Left renal pelvis (tissue), 4 donors: Measurements from ENCODE around the gene ELOVL6. TPM values are rescaled to one million over a fixed set of nuclear protein-coding genes. Genes with fewer than 3 reads are reported as not detected.
"Not testable (repeated sequence)": the region's sequence is repeated elsewhere in the genome, so short reads cannot be mapped to it uniquely, and the experiment has no call there.

Experiments
- DNase-seq, 4 donors: peaks; one replicate each; pipeline ENCODE4 v3.0.0-alpha.2; 2013; ENCODE audit warnings: low read depth in 4 of 4, low spot score in 3 of 4
- polyA plus RNA-seq, 4 donors: library from polyadenylated mRNA; unstranded; fragments of 120-200 nt; gene quantifications; one replicate each; pipeline ENCODE4 v1.2.1, GENCODE V29; 2013; ENCODE audit not compliant: insufficient read length in 4 of 4

ELOVL6 gene
- polyA plus RNA-seq, 4 donors = 29.2 to 39.9 (median 32.5) TPM

DNA sequence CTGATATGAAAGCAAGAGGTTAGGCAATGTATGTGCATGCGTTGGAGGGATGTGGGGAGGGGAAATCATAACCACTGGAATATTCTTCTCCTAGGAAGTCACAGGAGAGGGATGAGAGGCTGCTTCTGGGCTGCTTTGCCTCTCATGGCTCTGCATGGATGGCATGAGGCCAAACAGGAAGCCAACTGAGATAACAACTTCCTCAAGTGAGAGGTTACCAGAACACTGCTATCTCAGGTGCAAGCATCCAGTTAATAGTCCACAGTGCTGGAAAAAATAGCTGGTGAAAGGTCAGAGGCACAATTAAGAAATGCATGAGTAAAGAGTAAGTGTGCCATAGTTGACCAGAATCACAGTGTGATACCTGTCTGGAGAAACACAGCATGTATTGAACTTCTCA lies 113.3 kb downstream of the ELOVL6 start:
- DNase-seq = no peak

DNA sequence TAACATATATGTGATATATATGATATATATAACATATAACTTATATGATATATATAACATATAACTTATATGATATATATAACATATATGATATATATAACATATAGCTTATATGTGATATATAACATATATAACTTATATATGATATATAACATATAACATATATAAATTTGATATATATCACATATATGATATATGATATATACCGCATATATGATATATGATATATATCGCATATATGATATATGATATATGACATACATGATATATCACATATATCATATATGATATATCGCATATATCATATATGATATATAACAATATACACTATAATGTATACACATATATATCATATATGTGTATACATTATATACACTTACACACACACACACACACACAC lies 114.3 kb downstream of the ELOVL6 start:
- DNase-seq = no peak

- DNase-seq = not testable (repeated sequence)
Observed at GRCh38 chr4:110078148-110078547, 120.3 kb downstream of the ELOVL6 start.

DNA sequence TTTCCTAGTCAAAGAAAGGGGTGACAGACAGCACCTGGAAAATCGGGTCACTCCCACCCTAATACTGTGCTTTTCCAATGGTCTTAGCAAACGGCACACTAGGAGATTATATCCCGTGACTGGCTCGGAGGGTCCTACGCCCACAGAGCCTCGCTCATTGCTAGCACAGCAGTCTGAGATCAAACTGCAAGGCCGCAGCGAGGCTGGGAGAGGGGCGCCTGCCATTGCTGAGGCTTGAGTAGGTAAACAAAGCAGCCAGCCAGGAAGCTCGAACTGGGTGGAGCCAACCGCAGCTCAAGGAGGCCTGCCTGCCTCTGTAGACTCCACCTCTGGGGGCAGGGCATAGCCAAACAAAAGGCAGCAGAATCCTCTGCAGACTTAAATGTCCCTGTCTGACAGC lies 121.6 kb downstream of the ELOVL6 start:
- not testable (repeated sequence) for DNase-seq

DNA sequence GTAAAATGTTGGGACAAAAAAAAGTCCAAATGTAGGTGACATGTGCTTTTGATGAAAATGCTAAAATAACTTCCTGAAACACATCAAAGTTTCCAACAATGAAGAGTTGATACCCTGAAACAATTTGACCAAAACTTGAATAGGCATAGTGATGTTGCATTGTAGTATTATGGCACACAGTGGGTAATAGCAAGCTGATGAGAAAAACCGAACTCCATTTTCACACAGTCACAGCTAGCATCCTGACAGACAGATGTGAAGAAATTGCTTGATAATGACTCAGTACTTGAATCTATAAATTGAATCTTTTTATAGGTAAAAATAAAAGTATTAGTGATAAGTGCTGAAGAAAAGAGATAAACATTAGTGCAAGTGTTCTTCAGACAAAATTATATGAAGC lies 122.5 kb downstream of the ELOVL6 start:
- DNase-seq = no peak

DNA sequence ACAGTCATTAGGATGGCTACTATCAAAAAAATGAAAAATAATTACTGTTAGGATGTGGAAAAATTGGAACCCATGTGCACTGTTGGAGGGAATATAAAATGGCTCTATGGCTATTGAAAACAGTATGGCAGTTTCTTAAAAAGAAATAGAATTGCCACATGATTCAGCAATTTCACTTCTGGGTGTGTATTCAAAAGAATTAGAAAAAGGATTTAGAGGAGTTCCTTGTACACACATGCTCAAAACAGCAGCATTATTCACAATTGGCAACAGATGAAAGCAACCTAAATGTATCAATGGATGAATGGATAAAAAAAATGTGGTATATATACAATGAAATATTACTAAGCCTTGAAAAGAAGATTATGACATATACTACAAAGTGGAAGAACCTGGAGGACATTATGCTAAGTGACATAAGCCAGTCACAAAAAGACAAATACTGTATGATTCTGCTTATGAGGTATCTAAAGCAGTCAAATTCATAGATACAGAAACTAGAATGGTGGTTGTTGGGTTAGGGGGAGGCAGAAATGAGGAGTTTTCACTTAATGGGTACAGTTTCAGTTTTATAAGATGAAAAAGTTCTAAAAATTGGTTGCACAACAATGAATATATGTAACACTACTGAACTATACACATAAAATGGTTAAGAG lies 123.2 kb downstream of the ELOVL6 start:
- no peak for DNase-seq

GRCh38 chr4:110074570-110074969 lies 123.8 kb downstream of the ELOVL6 start:
- DNase-seq = no peak

DNA sequence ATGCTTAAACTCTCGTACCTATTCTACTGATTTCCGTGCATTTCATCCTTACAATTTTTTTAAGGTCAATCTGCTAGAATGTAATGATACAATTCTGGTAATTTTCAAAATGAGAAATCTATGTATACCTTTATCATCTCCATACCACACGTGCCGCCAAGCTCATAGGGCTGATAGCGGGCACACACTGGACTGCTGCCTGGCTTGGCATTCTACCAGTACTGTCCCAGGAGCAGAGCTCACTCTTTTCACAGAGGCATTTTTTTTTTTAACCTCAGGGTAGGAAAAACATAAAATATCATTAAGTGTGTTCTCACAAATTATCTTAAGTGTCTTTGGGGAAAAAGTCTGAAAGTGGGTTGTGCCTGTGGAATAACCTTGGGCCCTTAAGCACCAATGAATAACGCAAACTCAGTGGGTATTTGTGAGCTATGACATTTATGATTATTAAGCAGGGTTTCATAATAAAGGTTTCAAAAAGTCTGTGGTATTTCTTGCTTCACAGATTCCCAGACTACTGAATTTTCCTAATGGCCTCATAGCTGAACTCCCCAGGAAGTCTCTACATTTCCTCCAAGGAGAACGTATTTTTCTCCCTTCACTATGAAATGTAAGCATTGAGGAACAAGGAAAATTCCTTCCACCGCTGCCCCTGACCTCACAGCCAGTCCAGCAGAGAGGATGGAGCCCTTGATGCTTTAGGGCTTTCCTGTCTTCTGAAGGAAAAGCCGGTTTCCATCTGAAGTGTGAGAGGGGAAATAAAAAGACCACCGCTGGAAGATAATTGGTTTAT lies 125.2 kb downstream of the ELOVL6 start:
- no peak for DNase-seq

DNA sequence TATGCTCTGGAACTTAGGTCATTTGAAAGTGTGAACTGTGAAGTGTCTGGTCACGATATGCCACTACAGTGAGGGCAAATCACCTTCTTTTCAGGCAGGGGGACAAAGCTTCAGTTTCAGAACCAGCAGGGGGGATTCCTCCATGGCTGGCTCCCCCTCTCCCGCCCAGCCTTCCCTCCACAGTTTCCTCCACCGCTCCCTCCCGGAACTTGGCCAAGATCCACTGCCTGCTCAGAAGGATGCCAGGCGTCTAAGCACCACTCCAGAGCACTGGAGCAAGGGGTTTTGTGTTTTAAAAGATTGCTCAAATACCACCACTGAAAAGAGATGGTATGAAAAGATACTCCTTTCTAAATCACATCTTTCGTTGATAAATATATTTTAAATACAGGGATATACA lies 126.9 kb downstream of the ELOVL6 start:
- DNase-seq = no peak

DNA sequence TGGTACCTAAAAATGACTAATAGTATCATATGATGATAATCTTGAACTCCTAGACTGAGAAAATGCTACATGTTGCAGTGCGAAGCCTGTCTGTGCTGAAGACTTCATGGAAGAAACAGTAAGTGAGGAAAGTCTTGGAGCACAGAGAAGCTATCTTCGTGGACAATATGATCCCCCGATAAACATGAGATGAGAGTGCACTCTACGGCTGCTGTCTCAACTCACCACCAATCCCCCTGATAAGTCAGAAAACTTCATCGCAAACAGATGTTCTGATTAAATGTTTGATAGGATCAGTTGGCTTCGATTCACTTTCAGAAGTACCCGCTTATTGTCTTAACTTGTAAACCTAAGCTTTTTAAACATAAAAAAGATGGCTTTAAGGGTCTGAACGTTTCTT lies 130.2 kb downstream of the ELOVL6 start:
- DNase-seq = no peak

GRCh38 chr4:110064934-110065333 lies 133.5 kb downstream of the ELOVL6 start:
- DNase-seq = no peak

DNA sequence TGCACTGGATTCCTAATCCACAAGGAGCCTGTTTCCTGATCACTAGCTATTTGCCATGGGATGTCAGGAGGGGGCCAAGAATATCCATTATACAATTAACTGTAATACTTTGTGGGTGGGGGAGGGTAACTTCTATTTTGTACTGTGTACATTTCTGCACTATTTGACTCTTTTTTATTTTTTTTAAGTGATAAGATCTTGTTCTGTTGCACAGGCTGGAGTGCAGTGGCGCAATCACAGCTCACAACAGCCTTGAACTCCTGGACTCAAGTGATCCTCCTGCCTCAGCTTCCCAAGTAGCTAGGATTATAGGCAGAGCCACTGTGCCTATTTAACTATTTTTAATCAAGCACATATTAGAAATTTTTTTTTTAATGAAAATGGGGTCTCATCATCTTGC lies 134.1 kb downstream of the ELOVL6 start:
- no peak for DNase-seq

DNA sequence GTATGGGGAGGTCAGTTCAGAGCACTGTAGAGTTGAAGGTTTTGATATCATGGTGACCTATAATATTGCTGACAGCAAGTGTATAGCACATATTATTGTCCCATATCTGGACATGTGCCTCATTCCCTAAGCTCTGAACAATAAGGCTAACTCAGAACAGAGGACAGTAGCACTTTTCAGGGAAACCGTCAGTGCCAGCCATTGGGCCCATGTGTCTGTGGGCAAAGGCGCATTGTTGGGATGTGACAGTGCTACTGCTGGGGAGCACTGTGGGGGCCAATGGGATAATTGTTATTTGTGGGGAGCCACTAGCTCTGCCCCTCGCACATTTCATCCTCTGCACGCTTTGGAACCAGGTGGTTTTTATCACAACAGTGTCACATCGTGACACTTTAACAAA lies 136.2 kb downstream of the ELOVL6 start:
- DNase-seq = no peak

GRCh38 chr4:110061076-110061475 lies 137.3 kb downstream of the ELOVL6 start:
- DNase-seq = no peak

GRCh38 chr4:110059556-110060191 lies 138.7 kb downstream of the ELOVL6 start:
- DNase-seq = no peak

GRCh38 chr4:110058677-110059076 lies 139.7 kb downstream of the ELOVL6 start:
- DNase-seq = no peak

DNA sequence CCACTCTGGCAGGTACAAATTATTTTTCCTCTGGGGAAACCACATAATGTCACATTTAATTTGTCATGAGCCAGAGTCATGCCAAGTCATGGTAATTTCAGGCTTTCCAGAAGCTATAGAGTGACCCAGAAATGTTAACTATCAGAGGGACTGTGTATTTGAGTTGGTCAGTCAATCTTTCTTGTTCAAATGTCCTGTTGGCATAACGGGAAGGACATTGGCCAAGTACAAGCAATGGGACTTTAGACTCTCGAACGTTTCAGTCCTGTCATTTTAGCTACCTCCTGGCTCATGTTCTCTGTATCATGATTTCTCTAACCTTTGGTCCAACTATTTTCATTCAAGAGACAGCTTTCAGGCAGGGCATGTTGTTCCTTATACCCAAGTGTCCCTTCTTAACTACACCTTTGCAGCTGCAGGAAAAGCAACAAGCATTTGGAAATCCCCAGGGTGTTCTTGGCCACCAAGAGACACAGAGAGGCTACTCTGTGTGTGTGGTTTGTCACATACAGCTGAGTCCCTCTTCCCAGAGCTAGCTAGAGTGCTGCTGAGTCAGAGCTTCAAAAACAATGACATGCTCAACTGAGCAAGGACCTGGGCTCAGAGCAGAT lies 143.2 kb downstream of the ELOVL6 start:
- no peak for DNase-seq

- DNase-seq = no peak
Observed at GRCh38 chr4:110049951-110050925, 148.2 kb downstream of the ELOVL6 start.

DNA sequence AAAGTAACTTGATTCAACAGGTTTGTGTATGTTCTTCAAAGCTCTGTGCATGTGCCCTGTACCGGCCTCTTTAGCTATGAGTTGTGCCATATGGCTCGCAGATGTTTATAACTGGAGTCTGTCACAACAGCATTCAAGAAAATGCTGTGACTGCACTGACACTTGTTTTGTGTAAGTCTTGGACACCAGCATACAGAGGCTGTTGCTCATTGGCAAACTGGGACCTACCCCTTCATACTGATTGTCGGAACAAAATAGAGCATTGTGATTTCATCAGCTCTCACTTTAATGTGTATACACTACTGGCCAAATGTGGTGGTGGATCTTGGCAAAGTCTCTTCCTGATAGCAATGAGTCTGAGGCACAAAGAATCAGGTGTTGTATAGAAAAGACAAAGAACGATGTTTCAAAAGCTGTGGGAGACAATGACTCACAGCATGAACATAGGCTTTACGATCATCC lies 151.8 kb downstream of the ELOVL6 start:
- no peak for DNase-seq
